GM12878 (cell line): ENCODE results near the gene ADRA2C. TPM values are rescaled to one million over a fixed set of nuclear protein-coding genes. Genes with fewer than 3 reads are reported as not detected.

Source experiments
- ATAC-seq: fragments of 200-7000 bp; cut with Tn5 transposase; 3 replicates; pipeline ENCODE4 v1.9.1; 2020; ENCODE audit warnings: mild to moderate bottlenecking, moderate library complexity
- BruUV-seq: library from RNA; stranded (reverse); fragments of 400-500 nt; replicated peaks from 2 replicates; lab custom pipeline; 2021; lab: Mats Ljungman, UMichigan
- CTCF ChIA-PET: fragments of 300-600 bp; sonication (Branson Sonifier 250); formaldehyde crosslinking; extraction: SDS; loops from one replicate; lab custom pipeline; 2021; ENCODE audit warnings: inconsistent platforms; lab: Yijun Ruan, JAX
- POLR2A ChIA-PET: fragments of 350-600 bp; formaldehyde crosslinking; extraction: SDS; loops from one replicate; lab custom pipeline; 2021; ENCODE audit warnings: inconsistent platforms; lab: Charles Lee
- RAD21 ChIA-PET: fragments of 300-600 bp; sonication (Branson Sonifier 250); formaldehyde crosslinking; loops from one replicate; lab custom pipeline; 2023; ENCODE audit warnings: antibody characterized with exemption; ENCODE audit not compliant: unreplicated experiment; lab: Charles Lee
- SMC1A ChIA-PET: fragments of 300-600 bp; sonication (Branson Sonifier 250); formaldehyde crosslinking; loops from one replicate; lab custom pipeline; 2023; ENCODE audit not compliant: unreplicated experiment, uncharacterized antibody; lab: Charles Lee
- DNase-seq: peaks from one replicate; pipeline ENCODE4 v3.0.0-alpha.2; 2011; ENCODE audit warnings: low read depth, low spot score
- FAIRE-seq: peaks from 3 replicates; lab custom pipeline; 2011; peaks lifted over from hg19 to GRCh38; lab: Jason Lieb, UNC
- H2AFZ ChIP-seq: 2 replicates; pipeline ENCODE4 v1.6.0; 2011; ENCODE audit warnings: low read depth, low read length, control low read depth; ENCODE audit not compliant: control insufficient read depth
- H3K27ac ChIP-seq: 2 replicates; pipeline ENCODE4 v1.5.1; 2011; ENCODE audit warnings: control low read depth; ENCODE audit not compliant: control insufficient read depth, insufficient read depth
- H3K27me3 ChIP-seq, 2 experiments: replicated peaks in 1 of 2; 2 replicates each; pipeline versions ENCODE4 v1.6.0 to v1.6.1; 2011; ENCODE audit warnings: low read length in 1 of 2; ENCODE audit not compliant: control insufficient read depth in 2 of 2, insufficient read depth in 2 of 2
- H3K36me3 ChIP-seq, 2 experiments: 2 replicates each; pipeline ENCODE4 v1.5.1; 2011; ENCODE audit warnings: low read length in 1 of 2; ENCODE audit not compliant: control insufficient read depth in 2 of 2, insufficient read depth in 2 of 2
- H3K4me1 ChIP-seq: 2 replicates; pipeline ENCODE4 v1.6.1; 2011; ENCODE audit warnings: mild to moderate bottlenecking, low read length, moderate library complexity, mixed read lengths; ENCODE audit not compliant: control insufficient read depth, insufficient read depth
- H3K4me2 ChIP-seq: 2 replicates; pipeline ENCODE4 v1.6.0; 2011; ENCODE audit warnings: control low read depth; ENCODE audit not compliant: control insufficient read depth, insufficient read depth
- H3K4me3 ChIP-seq: fragments of 200-600 bp; sonication (generic); 2 replicates; pipeline ENCODE4 v1.5.1; 2016
- H3K79me2 ChIP-seq: 2 replicates; pipeline ENCODE4 v1.6.0; 2011; ENCODE audit warnings: low read length; ENCODE audit not compliant: control insufficient read depth, insufficient read depth
- H3K9ac ChIP-seq: 2 replicates; pipeline ENCODE4 v1.8.0; 2011; ENCODE audit warnings: low read length, control low read depth, mixed read lengths; ENCODE audit not compliant: control insufficient read depth, insufficient read depth
- H3K9me3 ChIP-seq: replicated peaks from 3 replicates; pipeline ENCODE4 v1.5.1; 2011; ENCODE audit warnings: mild to moderate bottlenecking, low read length; ENCODE audit not compliant: control insufficient read depth, insufficient read depth
- H4K20me1 ChIP-seq: 2 replicates; pipeline ENCODE4 v1.6.0; 2011; ENCODE audit not compliant: control insufficient read depth, insufficient read depth
- CBX5 ChIP-seq: sonication (generic); IDR thresholded peaks from 2 replicates; pipeline ENCODE4 v1.6.1; 2016; ENCODE audit warnings: low read depth, moderate library complexity, mild to moderate bottlenecking, inconsistent platforms
- CHD2 ChIP-seq: IDR thresholded peaks from 2 replicates; pipeline ENCODE4 v1.6.1; 2011; ENCODE audit warnings: low read depth, low read length, improper control_type of control experiment, borderline replicate concordance
- CREM ChIP-seq: IDR thresholded peaks from 2 replicates; pipeline ENCODE4 v1.6.1; 2014; ENCODE audit warnings: antibody characterized with exemption, low read depth
- EP300 ChIP-seq, 2 experiments: fragments of 150-350 bp in 1 of 2; IDR thresholded peaks; 2 replicates each; pipeline ENCODE4 v1.6.1; 2011 to 2012; ENCODE audit warnings: low read depth in 2 of 2, low read length in 2 of 2, borderline replicate concordance in 1 of 2, improper control_type of control experiment in 1 of 2, inconsistent platforms in 1 of 2; ENCODE audit not compliant: control insufficient read depth in 1 of 2
- ETV6 ChIP-seq, 2 experiments: fragments of 450-650 bp in 1 of 2; IDR thresholded peaks in 1 of 2; conservative IDR thresholded peaks in 1 of 2; 2 replicates each; pipeline ENCODE4 v1.6.1; 2014; ENCODE audit warnings: antibody characterized with exemption in 1 of 2, borderline replicate concordance in 1 of 2, low read depth in 1 of 2, mild to moderate bottlenecking in 1 of 2, moderate library complexity in 1 of 2
- EZH2 ChIP-seq: IDR thresholded peaks from 2 replicates; pipeline ENCODE4 v1.6.1; 2012; ENCODE audit warnings: low read depth, mild to moderate bottlenecking, control low read depth, inconsistent platforms, low read length, borderline replicate concordance; ENCODE audit not compliant: control insufficient read depth
- FOXK2 ChIP-seq: fragments of 450-650 bp; IDR thresholded peaks from 2 replicates; pipeline ENCODE4 v1.6.1; 2017; ENCODE audit warnings: mild to moderate bottlenecking, moderate library complexity
- MXI1 ChIP-seq: fragments of 150-350 bp; IDR thresholded peaks from 2 replicates; pipeline ENCODE4 v1.6.1; 2011; ENCODE audit warnings: low read depth, mild to moderate bottlenecking, inconsistent platforms, low read length, improper control_type of control experiment
- NFYA ChIP-seq: IDR thresholded peaks from 2 replicates; pipeline ENCODE4 v1.6.1; 2011; ENCODE audit warnings: low read depth, mild to moderate bottlenecking, low read length, improper control_type of control experiment, borderline replicate concordance
- NR2C2 ChIP-seq: IDR thresholded peaks from 2 replicates; pipeline ENCODE4 v1.6.1; 2011; ENCODE audit warnings: borderline replicate concordance, low read depth; ENCODE audit not compliant: control insufficient read depth, insufficient read length
- POLR2A ChIP-seq: IDR thresholded peaks from 2 replicates; pipeline ENCODE4 v1.6.1; 2011; ENCODE audit warnings: low read depth, mild to moderate bottlenecking, low read length
- POLR2AphosphoS2 ChIP-seq: IDR thresholded peaks from 2 replicates; pipeline ENCODE4 v1.6.1; 2011; ENCODE audit warnings: low read depth, mild to moderate bottlenecking, low read length, improper control_type of control experiment, moderate library complexity
- RFX5 ChIP-seq: IDR thresholded peaks from 2 replicates; pipeline ENCODE4 v1.6.1; 2011; ENCODE audit warnings: low read depth, low read length, improper control_type of control experiment
- SIN3A ChIP-seq: IDR thresholded peaks from 2 replicates; pipeline ENCODE4 v1.6.1; 2012; ENCODE audit warnings: low read depth, low read length, improper control_type of control experiment
- STAT3 ChIP-seq: IDR thresholded peaks from 2 replicates; pipeline ENCODE4 v1.6.1; 2011; ENCODE audit warnings: low read depth, low read length, improper control_type of control experiment
- TCF3 ChIP-seq: IDR thresholded peaks from 2 replicates; pipeline ENCODE4 v1.6.1; 2012; ENCODE audit warnings: low read depth, mild to moderate bottlenecking, low read length, borderline replicate concordance; ENCODE audit not compliant: insufficient read depth
- TCF7 ChIP-seq: IDR thresholded peaks from 2 replicates; pipeline ENCODE4 v1.6.1; 2014; ENCODE audit warnings: antibody characterized with exemption, borderline replicate concordance
- ZNF274 ChIP-seq: IDR thresholded peaks from one replicate; pipeline ENCODE4 v1.8.0; 2011; ENCODE audit not compliant: insufficient read length, insufficient read depth
- WGBS: methylation state at CpG from one replicate; pipeline ENCODE4 v1.1.6; 2016; ENCODE audit warnings: low lambda C conversion rate; ENCODE audit not compliant: insufficient replicate concordance, insufficient coverage; ENCODE audit errors: missing lambda C conversion rate; 5-methylcytosine and 5-hydroxymethylcytosine counted together
- in situ Hi-C: fragments of 300-500 bp; cut with MboI; formaldehyde crosslinking; loops from 9 replicates; pipeline ENCODE4 v1.14.3; 2018; ENCODE audit warnings: mixed read lengths
- intact Hi-C: fragments of 100-400 bp; cut with micrococcal nuclease; formaldehyde crosslinking; loops from one replicate; pipeline ENCODE4 v1.14.2; 2022; ENCODE audit not compliant: unreplicated experiment
- polyA plus RNA-seq, 11 experiments: library from polyadenylated mRNA; depleted of rRNA in 4 of 11; unstranded in 6 of 11; stranded (reverse) in 5 of 11; fragments of >200 nt; fragmentation: Nextera tagmentation in 4 of 11; fragmentation: Illumina TruSeq in 1 of 11; extraction: Ambion mirVana in 4 of 11; extraction: Trizol in 1 of 11; gene quantifications; 1 replicate in 1 of 11; 2 replicates in 10 of 11; pipeline versions ENCODE4 v1.2.1 to v1.2.3, GENCODE V29; 2011 to 2016; ENCODE audit warnings: inconsistent platforms in 2 of 11, missing spikeins in 2 of 11, low read depth in 1 of 11
- total RNA-seq, 4 experiments: library from RNA; depleted of rRNA in 3 of 4; stranded (reverse); fragments of >200 nt in 3 of 4; fragmentation: Illumina TruSeq in 1 of 4; extraction: Trizol in 1 of 4; gene quantifications; 2 replicates each; pipeline versions ENCODE4 v1.2.1 to v1.2.3, GENCODE V29; 2013 to 2021
- TF ChIP-seq, protein P1 (sequence below): IDR thresholded peaks from 2 replicates; pipeline ENCODE4 v1.6.1; 2012; ENCODE audit warnings: low read depth, low read length, improper control_type of control experiment
- TF ChIP-seq, protein P2 (sequence below): IDR thresholded peaks from 2 replicates; pipeline ENCODE4 v1.6.1; 2012; ENCODE audit warnings: low read depth, low read length, improper control_type of control experiment

Gene ADRA2C
- total and polyA plus RNA-seq, 10 of the 15 experiments (the other 5 are each of a cell fraction or from before 2014, with no cell fraction given): 0.15 TPM; not detected in 9

DNA sequence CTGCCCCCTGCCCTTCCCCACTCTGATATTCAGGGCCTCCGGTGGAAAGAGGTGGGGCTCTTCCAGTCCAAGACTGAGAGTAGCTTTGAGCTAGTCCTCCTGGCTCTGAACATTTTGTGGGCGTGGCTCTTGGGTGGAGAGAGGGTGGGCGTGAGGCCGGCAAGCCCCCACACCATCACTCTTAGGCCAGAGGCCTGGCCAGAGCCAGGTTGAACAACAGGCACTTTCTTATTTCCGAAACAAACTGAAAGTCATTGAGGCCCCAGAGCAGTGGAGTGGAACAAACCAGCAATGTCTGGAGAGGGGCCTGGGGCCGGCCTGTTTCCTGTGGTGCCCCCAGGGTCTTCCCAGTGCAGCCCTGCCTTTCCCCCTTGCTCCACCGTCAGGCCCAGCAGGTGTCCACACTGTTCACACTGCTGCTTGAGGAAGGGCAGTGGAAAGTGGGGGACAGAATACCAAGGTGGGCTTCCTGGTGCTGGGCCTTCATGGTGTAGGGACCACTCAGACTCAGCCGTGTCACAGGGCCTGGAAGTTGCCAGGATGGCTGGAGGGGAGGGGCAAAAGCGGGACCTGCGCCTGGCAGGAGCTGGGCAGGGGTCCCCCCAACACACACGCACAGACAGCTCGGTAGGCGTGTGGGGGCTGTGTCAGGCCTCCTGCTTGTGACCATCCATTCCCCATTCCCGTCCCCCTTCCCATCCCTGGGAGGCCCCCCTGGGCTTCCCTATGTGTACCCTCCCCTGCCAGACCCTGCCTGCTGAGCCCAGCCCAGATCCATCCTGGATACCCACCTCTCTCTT lies 2.9 kb downstream of the ADRA2C start (continued):
- TF ChIP-seq FOXK2 (no peak), POLR2A (no peak), MXI1 (no peak), EP300 (IDR thresholded peaks at IDR 0.05; ENCODE audit: borderline replicate concordance in 1 of 2, control insufficient read depth in 1 of 2, low read depth in 2 of 2, low read length in 2 of 2) (no peak), NR2C2 (no peak), RFX5 (no peak), SIN3A (no peak)
- TF ChIP-seq, protein P1, sequence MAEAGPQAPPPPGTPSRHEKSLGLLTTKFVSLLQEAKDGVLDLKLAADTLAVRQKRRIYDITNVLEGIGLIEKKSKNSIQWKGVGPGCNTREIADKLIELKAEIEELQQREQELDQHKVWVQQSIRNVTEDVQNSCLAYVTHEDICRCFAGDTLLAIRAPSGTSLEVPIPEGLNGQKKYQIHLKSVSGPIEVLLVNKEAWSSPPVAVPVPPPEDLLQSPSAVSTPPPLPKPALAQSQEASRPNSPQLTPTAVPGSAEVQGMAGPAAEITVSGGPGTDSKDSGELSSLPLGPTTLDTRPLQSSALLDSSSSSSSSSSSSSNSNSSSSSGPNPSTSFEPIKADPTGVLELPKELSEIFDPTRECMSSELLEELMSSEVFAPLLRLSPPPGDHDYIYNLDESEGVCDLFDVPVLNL: no peak

DNA sequence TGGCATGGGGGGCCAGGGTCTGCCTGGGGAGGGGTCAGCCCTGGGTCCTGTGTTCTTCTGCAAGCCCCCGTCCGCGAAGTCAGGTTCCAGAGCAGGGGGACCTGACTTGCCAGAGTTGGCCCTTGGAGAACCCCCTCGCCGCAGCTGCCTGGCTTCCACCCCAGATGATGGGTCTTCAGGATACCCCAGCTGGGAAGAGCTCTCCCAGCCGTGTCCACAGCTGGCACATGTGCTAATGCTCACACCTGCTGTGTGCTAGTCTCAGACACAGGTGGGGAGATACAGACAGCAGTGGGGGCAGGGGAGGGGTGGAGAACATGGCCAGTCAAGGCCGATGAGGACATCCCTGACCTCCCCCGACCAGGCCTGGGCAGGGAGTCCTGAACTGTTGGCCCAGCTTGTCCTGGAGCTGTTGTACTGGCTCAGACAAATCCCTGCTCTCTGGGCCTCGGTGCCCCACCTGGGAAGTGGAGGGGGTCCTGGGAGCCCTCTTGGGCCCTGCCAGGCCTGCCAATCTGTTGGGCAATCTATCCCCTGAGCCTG lies 3.5 kb downstream of the ADRA2C start:
- POLR2A ChIA-PET: no interaction called here
- Histone ChIP-seq H4K20me1 (no peaks in the 10 kb centered on the region), H3K9ac (no peak overlapping the region), H3K27ac (no peak overlapping the region), H3K9me3 (no peaks in the 10 kb centered on the region; the same call in 2 of the 3 replicates), H3K4me3 (no peak overlapping the region), H3K36me3 (no peaks in the 10 kb centered on the region), H3K27me3 (peaks cover 0 to 2% of the 10 kb centered on the region in 2 experiments; a peak in 2 of 4 replicates), H3K79me2 (no peaks in the 10 kb centered on the region), H3K4me2 (no peak overlapping the region), H3K4me1 (no peaks in the 10 kb centered on the region), H2AFZ (no peak overlapping the region)
- intact Hi-C loops: no loop called here
- DNase-seq: no peak
- no TSS peak for BruUV-seq
- CTCF ChIA-PET: no interaction called here
- RAD21 ChIA-PET: no interaction called here
- in situ Hi-C loops: no loop called here
- FAIRE-seq: no peak
- no peak for ATAC-seq
- 38% methylated on average over 9 of the region's 9 CpGs for WGBS
- SMC1A ChIA-PET: no interaction called here
- TF ChIP-seq NFYA: no peak
- no peak for TF ChIP-seq STAT3
- TF ChIP-seq TCF7: no peak
- no peak for TF ChIP-seq ETV6 (conservative IDR thresholded peaks at IDR 0.05 in 1 of 2, IDR thresholded peaks at IDR 0.05 in 1 of 2; ENCODE audit: borderline replicate concordance in 1 of 2, low read depth in 1 of 2)
- TF ChIP-seq CHD2: no peak
- TF ChIP-seq, protein P2, sequence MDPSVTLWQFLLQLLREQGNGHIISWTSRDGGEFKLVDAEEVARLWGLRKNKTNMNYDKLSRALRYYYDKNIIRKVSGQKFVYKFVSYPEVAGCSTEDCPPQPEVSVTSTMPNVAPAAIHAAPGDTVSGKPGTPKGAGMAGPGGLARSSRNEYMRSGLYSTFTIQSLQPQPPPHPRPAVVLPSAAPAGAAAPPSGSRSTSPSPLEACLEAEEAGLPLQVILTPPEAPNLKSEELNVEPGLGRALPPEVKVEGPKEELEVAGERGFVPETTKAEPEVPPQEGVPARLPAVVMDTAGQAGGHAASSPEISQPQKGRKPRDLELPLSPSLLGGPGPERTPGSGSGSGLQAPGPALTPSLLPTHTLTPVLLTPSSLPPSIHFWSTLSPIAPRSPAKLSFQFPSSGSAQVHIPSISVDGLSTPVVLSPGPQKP: no peak
- no peak for TF ChIP-seq ZNF274
- TF ChIP-seq, protein P1: no peak
- no peak for TF ChIP-seq EZH2
- TF ChIP-seq TCF3: no peak
- no peak for TF ChIP-seq CREM
- no peak for TF ChIP-seq POLR2AphosphoS2
- TF ChIP-seq CBX5: no peak
